Mesenchymal stem cell (in vitro differentiated cells and primary cell): ENCODE measurements around the gene HINT3.

Experiments
- DNase-seq: peaks from one replicate; pipeline ENCODE4 v3.0.0-alpha.2; 2013
- H2AFZ ChIP-seq: one replicate; pipeline ENCODE4 v1.6.1; 2013; ENCODE audit warnings: low read depth, mild to moderate bottlenecking, control low read depth, inconsistent platforms, low read length, moderate library complexity
- H2AK5ac ChIP-seq: 2 replicates; pipeline ENCODE4 v1.6.1; 2013; ENCODE audit warnings: low read length, moderate library complexity, mild to moderate bottlenecking, inconsistent platforms; ENCODE audit not compliant: severe bottlenecking
- H2BK120ac ChIP-seq: one replicate; pipeline ENCODE4 v1.6.1; 2013; ENCODE audit warnings: low read depth, mild to moderate bottlenecking, inconsistent platforms, low read length, moderate library complexity
- H2BK12ac ChIP-seq, 2 experiments: one replicate each; pipeline ENCODE4 v1.6.1; 2013; ENCODE audit warnings: inconsistent platforms in 2 of 2, low read length in 2 of 2, mild to moderate bottlenecking in 2 of 2, moderate library complexity in 2 of 2, control low read depth in 1 of 2
- H2BK15ac ChIP-seq: one replicate; pipeline ENCODE4 v1.6.1; 2013; ENCODE audit warnings: mild to moderate bottlenecking, low read depth, inconsistent platforms; ENCODE audit not compliant: poor library complexity, severe bottlenecking
- H2BK5ac ChIP-seq: 2 replicates; pipeline ENCODE4 v1.6.1; 2013; ENCODE audit warnings: low read depth, mild to moderate bottlenecking, low read length, control low read depth, inconsistent platforms; ENCODE audit not compliant: poor library complexity, severe bottlenecking
- H3K14ac ChIP-seq, 2 experiments: one replicate each; pipeline ENCODE4 v1.6.1; 2013; ENCODE audit warnings: inconsistent platforms in 2 of 2, low read length in 2 of 2, control low read depth in 1 of 2, mild to moderate bottlenecking in 1 of 2, moderate library complexity in 1 of 2
- H3K18ac ChIP-seq, 2 experiments: one replicate each; pipeline ENCODE4 v1.6.1; 2013; ENCODE audit warnings: inconsistent platforms in 2 of 2, low read length in 2 of 2, control low read depth in 1 of 2, low read depth in 1 of 2, mild to moderate bottlenecking in 1 of 2
- H3K23ac ChIP-seq, 2 experiments: one replicate each; pipeline ENCODE4 v1.6.1; 2013; ENCODE audit warnings: inconsistent platforms in 2 of 2, low read length in 2 of 2, mild to moderate bottlenecking in 2 of 2, moderate library complexity in 2 of 2, control low read depth in 1 of 2
- H3K27ac ChIP-seq: 2 replicates; pipeline ENCODE4 v1.5.1; 2013; ENCODE audit warnings: mild to moderate bottlenecking, moderate library complexity, low read length, control low read depth, inconsistent platforms; ENCODE audit not compliant: poor library complexity, severe bottlenecking
- H3K27me3 ChIP-seq, 2 experiments: 2 replicates each; pipeline versions ENCODE4 v1.6.1 to v1.7.0; 2013; ENCODE audit warnings: low read length in 2 of 2, mild to moderate bottlenecking in 2 of 2, moderate library complexity in 2 of 2, control low read depth in 1 of 2, inconsistent platforms in 1 of 2; ENCODE audit not compliant: control insufficient read depth in 1 of 2, insufficient read depth in 1 of 2
- H3K36me3 ChIP-seq, 2 experiments: 2 replicates each; pipeline versions ENCODE4 v1.6.1 to v1.7.0; 2013; ENCODE audit warnings: low read length in 2 of 2, control low read depth in 1 of 2, inconsistent platforms in 1 of 2, low read depth in 1 of 2, mild to moderate bottlenecking in 1 of 2; ENCODE audit not compliant: insufficient read depth in 2 of 2, control insufficient read depth in 1 of 2
- H3K4ac ChIP-seq, 2 experiments: one replicate each; pipeline ENCODE4 v1.6.1; 2013; ENCODE audit warnings: inconsistent platforms in 2 of 2, low read length in 2 of 2, mild to moderate bottlenecking in 2 of 2, moderate library complexity in 2 of 2, control low read depth in 1 of 2, low read depth in 1 of 2
- H3K4me1 ChIP-seq: 2 replicates; pipeline ENCODE4 v1.6.1; 2013; ENCODE audit warnings: low read depth, low read length, control low read depth; ENCODE audit not compliant: control insufficient read depth, insufficient read depth
- H3K4me2 ChIP-seq: 2 replicates; pipeline ENCODE4 v1.6.1; 2013; ENCODE audit warnings: low read length, mild to moderate bottlenecking, inconsistent platforms; ENCODE audit not compliant: poor library complexity, severe bottlenecking
- H3K4me3 ChIP-seq, 2 experiments: 2 replicates each; pipeline versions ENCODE4 v1.5.1 to v1.7.0; 2013; ENCODE audit warnings: low read length in 2 of 2, mild to moderate bottlenecking in 2 of 2, control low read depth in 1 of 2, low read depth in 1 of 2; ENCODE audit not compliant: insufficient read depth in 1 of 2
- H3K79me1 ChIP-seq: replicated peaks from 2 replicates; pipeline ENCODE4 v1.6.1; 2013; ENCODE audit warnings: mild to moderate bottlenecking, control low read depth, low read length, inconsistent platforms; ENCODE audit not compliant: poor library complexity, severe bottlenecking
- H3K9ac ChIP-seq: 2 replicates; pipeline ENCODE4 v1.7.0; 2013; ENCODE audit warnings: mild to moderate bottlenecking, low read length, moderate library complexity
- H3K9me3 ChIP-seq: 2 replicates; pipeline ENCODE4 v1.7.0; 2013; ENCODE audit warnings: mild to moderate bottlenecking, low read length; ENCODE audit not compliant: control insufficient read depth
- H4K8ac ChIP-seq: one replicate; pipeline ENCODE4 v1.6.1; 2013; ENCODE audit warnings: inconsistent platforms, mild to moderate bottlenecking, low read length, moderate library complexity
- H4K91ac ChIP-seq: one replicate; pipeline ENCODE4 v1.6.1; 2013; ENCODE audit warnings: mild to moderate bottlenecking, low read length, inconsistent platforms
- WGBS: methylation state at CpG from one replicate; pipeline ENCODE4 v1.1.7; 2013; ENCODE audit warnings: mixed read lengths; 5-methylcytosine and 5-hydroxymethylcytosine counted together

HINT3 gene

GRCh38 chr6:125994670-125995488, 38.3 kb downstream of the HINT3 start:
- Histone ChIP-seq H3K14ac (no peak overlapping the region), H2AFZ (no peak overlapping the region), H3K27ac (no peak overlapping the region), H3K4me3 (no peak overlapping the region), H3K4ac (no peak overlapping the region), H3K27me3 (no peaks in the 10 kb centered on the region), H3K4me1 (no peaks in the 10 kb centered on the region), H4K8ac (no peak overlapping the region), H3K9ac (no peak overlapping the region), H2BK5ac (no peak overlapping the region), H2BK12ac (no peak overlapping the region), H3K23ac (no peak overlapping the region), H2BK15ac (no peak overlapping the region), H2BK120ac (no peak overlapping the region), H3K36me3 (peaks cover 0 to 22% of the 10 kb centered on the region in 2 experiments), H2AK5ac (no peak overlapping the region), H3K9me3 (no peaks in the 10 kb centered on the region), H3K4me2 (no peak overlapping the region), H3K18ac (no peak overlapping the region), H3K79me1 (peaks cover 13% of the 10 kb centered on the region), H4K91ac (no peak overlapping the region)
- no peak for DNase-seq
- WGBS: 75% methylated on average over 2 of the region's 5 CpGs

DNA sequence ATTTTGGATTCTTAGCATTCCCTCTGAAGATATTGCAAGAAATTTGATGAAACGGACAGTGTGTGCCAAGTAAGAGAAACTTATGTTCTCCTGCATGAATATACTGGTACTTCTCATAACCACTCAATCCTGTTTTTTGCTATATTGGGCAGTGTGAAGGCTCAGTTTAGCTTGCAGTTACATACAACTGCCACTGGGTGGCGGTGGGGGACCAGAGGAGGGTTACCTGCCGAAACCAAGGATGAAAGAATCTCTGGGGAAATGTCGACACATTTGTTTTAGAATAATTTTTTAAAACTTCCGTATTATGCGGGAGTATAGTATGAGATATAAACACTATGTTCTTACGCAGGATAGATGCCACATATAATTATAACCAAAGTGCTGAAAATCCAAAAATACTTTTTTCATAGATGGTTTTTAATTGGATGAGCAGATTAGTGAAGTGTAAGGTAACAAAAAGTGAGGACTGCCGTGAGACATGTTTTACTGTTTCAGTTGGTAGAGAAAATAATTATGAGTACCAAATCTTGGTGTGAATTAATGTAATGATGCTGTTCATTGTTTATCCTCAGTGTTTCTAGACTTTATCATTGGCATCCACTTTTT, 39.5 kb downstream of the HINT3 start:
- peak overlapping the region; percentile 39 for H3K9ac ChIP-seq
- no peak overlapping the region for H2AK5ac ChIP-seq
- peak; percentile 68 for DNase-seq
- H2BK5ac ChIP-seq: no peak overlapping the region
- no peak overlapping the region for H4K8ac ChIP-seq
- H3K4ac ChIP-seq: no peak overlapping the region
- H3K4me2 ChIP-seq: no peak overlapping the region
- no peak overlapping the region for H4K91ac ChIP-seq
- no peaks in the 10 kb centered on the region for H3K9me3 ChIP-seq
- no peak overlapping the region for H2BK12ac ChIP-seq
- H2BK15ac ChIP-seq: no peak overlapping the region
- no peak overlapping the region for H3K14ac ChIP-seq
- H2AFZ ChIP-seq: no peak overlapping the region
- no peak overlapping the region for H3K27ac ChIP-seq
- WGBS: 27% methylated on average over 3 of the region's 8 CpGs
- peaks cover 15% of the 10 kb centered on the region for H3K79me1 ChIP-seq
- peaks cover 0 to 34% of the 10 kb centered on the region in 2 experiments for H3K36me3 ChIP-seq
- no peak overlapping the region for H3K18ac ChIP-seq
- no peak overlapping the region for H3K23ac ChIP-seq
- H3K27me3 ChIP-seq: no peaks in the 10 kb centered on the region
- H3K4me3 ChIP-seq: no peak overlapping the region
- H2BK120ac ChIP-seq: no peak overlapping the region
- H3K4me1 ChIP-seq: no peaks in the 10 kb centered on the region

GRCh38 chr6:126002755-126003679, 46.4 kb downstream of the HINT3 start:
- H3K27me3 ChIP-seq: no peaks in the 10 kb centered on the region
- peaks cover 14% of the 10 kb centered on the region for H3K79me1 ChIP-seq
- no peak overlapping the region for H4K91ac ChIP-seq
- H3K4me1 ChIP-seq: no peaks in the 10 kb centered on the region
- no peak overlapping the region for H3K18ac ChIP-seq
- H3K23ac ChIP-seq: no peak overlapping the region
- no peak overlapping the region for H2BK120ac ChIP-seq
- no peak overlapping the region for H3K4me2 ChIP-seq
- H4K8ac ChIP-seq: no peak overlapping the region
- H3K9ac ChIP-seq: no peak overlapping the region
- no peaks in the 10 kb centered on the region for H3K9me3 ChIP-seq
- H2BK5ac ChIP-seq: no peak overlapping the region
- no peak for DNase-seq
- 100% methylated on average over 3 of the region's 8 CpGs for WGBS
- no peak overlapping the region for H2AFZ ChIP-seq
- no peak overlapping the region for H2BK12ac ChIP-seq
- no peak overlapping the region for H3K4ac ChIP-seq
- no peak overlapping the region for H2BK15ac ChIP-seq
- no peak overlapping the region for H3K4me3 ChIP-seq
- H2AK5ac ChIP-seq: no peak overlapping the region
- H3K14ac ChIP-seq: no peak overlapping the region
- no peak overlapping the region for H3K27ac ChIP-seq
- peaks cover 0 to 58% of the 10 kb centered on the region in 2 experiments for H3K36me3 ChIP-seq

DNA sequence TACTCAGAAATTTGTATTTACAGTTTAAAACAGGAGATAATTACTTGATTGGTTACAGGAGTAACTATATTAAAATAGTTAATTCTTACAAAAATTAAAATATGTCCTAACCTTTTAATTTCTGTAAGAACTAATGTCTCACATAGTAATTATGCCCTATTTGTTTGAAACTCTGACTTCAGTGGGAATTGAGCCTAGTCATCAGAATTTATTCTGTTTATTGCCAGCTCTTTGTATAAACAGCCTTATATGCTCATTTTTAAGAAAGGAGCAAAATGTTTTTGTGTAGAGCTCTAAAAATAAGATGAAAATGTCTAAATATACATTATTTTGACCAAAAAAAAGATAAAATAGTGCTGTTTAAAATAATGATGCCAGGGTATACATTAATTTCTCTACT, 51.2 kb downstream of the HINT3 start:
- H2BK120ac ChIP-seq: no peak overlapping the region
- no peaks in the 10 kb centered on the region for H3K4me1 ChIP-seq
- H2BK12ac ChIP-seq: no peak overlapping the region
- H3K4ac ChIP-seq: no peak overlapping the region
- peaks cover 9% of the 10 kb centered on the region for H3K79me1 ChIP-seq
- no peak overlapping the region for H2BK15ac ChIP-seq
- H3K14ac ChIP-seq: no peak overlapping the region
- no peak for DNase-seq
- no peak overlapping the region for H3K23ac ChIP-seq
- no peaks in the 10 kb centered on the region for H3K9me3 ChIP-seq
- no peak overlapping the region for H2AFZ ChIP-seq
- no peaks in the 10 kb centered on the region for H3K27me3 ChIP-seq
- no peak overlapping the region for H3K4me3 ChIP-seq
- no peak overlapping the region for H3K18ac ChIP-seq
- peaks cover 0 to 57% of the 10 kb centered on the region in 2 experiments for H3K36me3 ChIP-seq
- no peak overlapping the region for H3K4me2 ChIP-seq
- H2AK5ac ChIP-seq: no peak overlapping the region
- no peak overlapping the region for H4K8ac ChIP-seq
- no peak overlapping the region for H4K91ac ChIP-seq
- no peak overlapping the region for H3K9ac ChIP-seq
- H2BK5ac ChIP-seq: no peak overlapping the region
- no peak overlapping the region for H3K27ac ChIP-seq
